ACC112 (cell line): Measurements from ENCODE around the gene CCDC69.
A peak's percentile ranks its signal among the peaks of the same experiment; 100 is the strongest.

Source experiments
- H2AFZ ChIP-seq: fragments of 200-600 bp; sonication (generic); one replicate; pipeline ENCODE4 v1.6.0; 2017; ENCODE audit warnings: antibody characterized with exemption, low read length; ENCODE audit not compliant: unreplicated experiment
- H3K27ac ChIP-seq: fragments of 200-600 bp; sonication (generic); 2 replicates; pipeline ENCODE4 v1.5.1; 2014; ENCODE audit warnings: low read depth, mild to moderate bottlenecking, antibody characterized with exemption, low read length, moderate library complexity
- H3K27me3 ChIP-seq: fragments of 200-600 bp; sonication (generic); 2 replicates; pipeline ENCODE4 v1.6.1; 2014; ENCODE audit warnings: mild to moderate bottlenecking, antibody characterized with exemption, low read length, moderate library complexity, mixed read lengths; ENCODE audit not compliant: insufficient read depth
- H3K36me3 ChIP-seq: fragments of 200-600 bp; sonication (generic); 2 replicates; pipeline ENCODE4 v1.6.1; 2016; ENCODE audit warnings: mild to moderate bottlenecking, antibody characterized with exemption, low read length, moderate library complexity, mixed read lengths; ENCODE audit not compliant: insufficient read depth
- H3K4me1 ChIP-seq: fragments of 200-600 bp; sonication (generic); one replicate; pipeline ENCODE4 v1.6.1; 2016; ENCODE audit warnings: low read length, mixed read lengths; ENCODE audit not compliant: insufficient read depth, unreplicated experiment, control insufficient read depth
- H3K4me3 ChIP-seq: fragments of 200-600 bp; sonication (generic); 2 replicates; pipeline ENCODE4 v1.5.1; 2014; ENCODE audit warnings: mild to moderate bottlenecking, low read depth, low read length
- H3K79me2 ChIP-seq: fragments of 200-600 bp; sonication (generic); one replicate; pipeline ENCODE4 v1.6.0; 2016; ENCODE audit warnings: low read length; ENCODE audit not compliant: control insufficient read depth, unreplicated experiment, insufficient read depth

The CCDC69 gene

GRCh38 chr5:151153300-151153699 lies 70.6 kb downstream of the CCDC69 start:
- Histone ChIP-seq H2AFZ (no peak overlapping the region), H3K4me3 (no peak overlapping the region), H3K27ac (no peak overlapping the region), H3K27me3 (no peaks in the 10 kb centered on the region), H3K4me1 (peaks cover 49% of the 10 kb centered on the region), H3K36me3 (no peaks in the 10 kb centered on the region), H3K79me2 (peaks cover 96% of the 10 kb centered on the region)

- H3K36me3 ChIP-seq: no peaks in the 10 kb centered on the region
- peaks cover 97% of the 10 kb centered on the region for H3K79me2 ChIP-seq
- no peaks in the 10 kb centered on the region for H3K27me3 ChIP-seq
- H3K27ac ChIP-seq: peak overlapping the region; percentile 60
- peaks cover 45% of the 10 kb centered on the region for H3K4me1 ChIP-seq
- no peak overlapping the region for H2AFZ ChIP-seq
- H3K4me3 ChIP-seq: no peak overlapping the region
Observed at GRCh38 chr5:151151793-151152192, 72.1 kb downstream of the CCDC69 start.

- H3K79me2 ChIP-seq: peaks cover 97% of the 10 kb centered on the region
- no peak overlapping the region for H2AFZ ChIP-seq
- peaks cover 45% of the 10 kb centered on the region for H3K4me1 ChIP-seq
- H3K27me3 ChIP-seq: no peaks in the 10 kb centered on the region
- H3K4me3 ChIP-seq: no peak overlapping the region; the same call in 1 of the 2 replicates
- 0 out of 2 replicates have a peak, but pooled peaks cover 2% of the 10 kb centered on the region for H3K36me3 ChIP-seq
- H3K27ac ChIP-seq: peak overlapping the region; percentile 60
Observed at GRCh38 chr5:151151263-151151660, 72.6 kb downstream of the CCDC69 start.

GRCh38 chr5:151150471-151151262 lies 73.2 kb downstream of the CCDC69 start:
- Histone ChIP-seq H3K27ac (peak overlapping the region; percentile 60), H2AFZ (no peak overlapping the region), H3K27me3 (no peaks in the 10 kb centered on the region), H3K79me2 (peaks cover 97% of the 10 kb centered on the region), H3K36me3 (0 out of 2 replicates have a peak, but pooled peaks cover 7% of the 10 kb centered on the region), H3K4me1 (peaks cover 41% of the 10 kb centered on the region), H3K4me3 (no peak overlapping the region)

GRCh38 chr5:151148583-151148982 lies 75.3 kb downstream of the CCDC69 start:
- Histone ChIP-seq H3K27me3 (no peaks in the 10 kb centered on the region), H3K79me2 (peaks cover 98% of the 10 kb centered on the region), H3K4me1 (peaks cover 22% of the 10 kb centered on the region), H3K27ac (no peak overlapping the region), H3K4me3 (no peak overlapping the region), H2AFZ (no peak overlapping the region), H3K36me3 (0 out of 2 replicates have a peak, but pooled peaks cover 7% of the 10 kb centered on the region)

- Histone ChIP-seq H3K4me1 (peaks cover 20% of the 10 kb centered on the region), H3K4me3 (no peak overlapping the region), H3K27ac (no peak overlapping the region), H2AFZ (no peak overlapping the region), H3K79me2 (peaks cover 98% of the 10 kb centered on the region), H3K27me3 (no peaks in the 10 kb centered on the region), H3K36me3 (0 out of 2 replicates have a peak, but pooled peaks cover 11% of the 10 kb centered on the region)
Observed at GRCh38 chr5:151147033-151147432, 76.9 kb downstream of the CCDC69 start.

- Histone ChIP-seq H3K27ac (no peak overlapping the region), H3K4me3 (no peak overlapping the region), H2AFZ (no peak overlapping the region), H3K79me2 (peaks cover 94% of the 10 kb centered on the region), H3K36me3 (0 out of 2 replicates have a peak, but pooled peaks cover 11% of the 10 kb centered on the region), H3K27me3 (no peaks in the 10 kb centered on the region), H3K4me1 (peaks cover 10% of the 10 kb centered on the region)
Observed at GRCh38 chr5:151146061-151146460, 77.8 kb downstream of the CCDC69 start.

- Histone ChIP-seq H3K27ac (no peak overlapping the region), H3K36me3 (0 out of 2 replicates have a peak, but pooled peaks cover 11% of the 10 kb centered on the region), H3K4me3 (no peak overlapping the region), H2AFZ (no peak overlapping the region), H3K4me1 (no peaks in the 10 kb centered on the region), H3K27me3 (no peaks in the 10 kb centered on the region), H3K79me2 (peaks cover 84% of the 10 kb centered on the region)
Observed at GRCh38 chr5:151144922-151145321, 79.0 kb downstream of the CCDC69 start.

- H2AFZ ChIP-seq: no peak overlapping the region
- H3K4me1 ChIP-seq: no peaks in the 10 kb centered on the region
- H3K27me3 ChIP-seq: no peaks in the 10 kb centered on the region
- peaks cover 78% of the 10 kb centered on the region for H3K79me2 ChIP-seq
- no peak overlapping the region for H3K27ac ChIP-seq
- H3K36me3 ChIP-seq: peaks cover 12% of the 10 kb centered on the region; the same call in 1 of the 2 replicates
- H3K4me3 ChIP-seq: no peak overlapping the region
Observed at GRCh38 chr5:151144275-151144674, 79.6 kb downstream of the CCDC69 start.

GRCh38 chr5:151143645-151144044 lies 80.2 kb downstream of the CCDC69 start:
- Histone ChIP-seq H3K27me3 (no peaks in the 10 kb centered on the region), H3K79me2 (peaks cover 73% of the 10 kb centered on the region), H3K36me3 (peaks cover 17% of the 10 kb centered on the region; the same call in 1 of the 2 replicates), H3K27ac (no peak overlapping the region), H3K4me1 (no peaks in the 10 kb centered on the region), H2AFZ (no peak overlapping the region), H3K4me3 (no peak overlapping the region)

GRCh38 chr5:151142933-151143332 lies 81.0 kb downstream of the CCDC69 start:
- H3K27me3 ChIP-seq: no peaks in the 10 kb centered on the region
- H3K36me3 ChIP-seq: peaks cover 21% of the 10 kb centered on the region; the same call in 1 of the 2 replicates
- H3K4me3 ChIP-seq: no peak overlapping the region
- H3K79me2 ChIP-seq: peaks cover 66% of the 10 kb centered on the region
- no peak overlapping the region for H3K27ac ChIP-seq
- no peak overlapping the region for H2AFZ ChIP-seq
- no peaks in the 10 kb centered on the region for H3K4me1 ChIP-seq
